GM13977 (cell line): Measurements from ENCODE around the gene NADSYN1.

Experiments
- DNase-seq: peaks from one replicate; pipeline ENCODE4 v3.0.0; 2012; ENCODE audit warnings: low spot score
- in situ Hi-C: fragments of 300-500 bp; cut with MboI; formaldehyde crosslinking; loops from one replicate; pipeline ENCODE4 v1.12.0; 2022; ENCODE audit warnings: low sequenced_read_pairs, low pct_unique_long_range_greater_than_20kb, mixed read lengths, inconsistent platforms; ENCODE audit not compliant: unreplicated experiment
- TF ChIP-seq, protein P1 (sequence below): IDR thresholded peaks from 2 replicates; pipeline ENCODE4 v1.5.1; 2012; ENCODE audit warnings: mild to moderate bottlenecking, control low read depth; ENCODE audit not compliant: insufficient read depth; ENCODE audit errors: extremely low read depth, missing control alignments

The NADSYN1 gene

DNA sequence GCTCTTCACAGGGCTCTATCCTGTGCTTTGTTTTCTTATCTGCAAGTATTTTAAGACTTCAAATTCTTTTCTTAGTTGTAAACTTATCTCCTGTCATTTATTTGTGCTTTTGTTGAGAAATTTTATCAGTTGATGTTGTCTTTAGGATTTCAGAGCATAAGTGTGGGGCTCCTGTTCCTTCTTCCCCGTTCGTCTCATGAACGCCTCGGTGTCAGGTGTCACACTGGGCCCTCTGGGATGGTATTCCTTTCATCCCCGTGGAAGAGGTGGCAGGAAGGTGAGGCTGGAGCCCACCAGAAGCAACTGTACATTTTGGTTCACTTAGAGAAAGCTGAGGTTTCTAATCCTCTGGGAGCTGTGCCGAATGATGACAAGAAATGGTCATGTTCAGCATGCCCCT, 17.9 kb downstream of the NADSYN1 start:
- in situ Hi-C loops: no loop called here
- no peak for DNase-seq
- TF ChIP-seq, protein P1, sequence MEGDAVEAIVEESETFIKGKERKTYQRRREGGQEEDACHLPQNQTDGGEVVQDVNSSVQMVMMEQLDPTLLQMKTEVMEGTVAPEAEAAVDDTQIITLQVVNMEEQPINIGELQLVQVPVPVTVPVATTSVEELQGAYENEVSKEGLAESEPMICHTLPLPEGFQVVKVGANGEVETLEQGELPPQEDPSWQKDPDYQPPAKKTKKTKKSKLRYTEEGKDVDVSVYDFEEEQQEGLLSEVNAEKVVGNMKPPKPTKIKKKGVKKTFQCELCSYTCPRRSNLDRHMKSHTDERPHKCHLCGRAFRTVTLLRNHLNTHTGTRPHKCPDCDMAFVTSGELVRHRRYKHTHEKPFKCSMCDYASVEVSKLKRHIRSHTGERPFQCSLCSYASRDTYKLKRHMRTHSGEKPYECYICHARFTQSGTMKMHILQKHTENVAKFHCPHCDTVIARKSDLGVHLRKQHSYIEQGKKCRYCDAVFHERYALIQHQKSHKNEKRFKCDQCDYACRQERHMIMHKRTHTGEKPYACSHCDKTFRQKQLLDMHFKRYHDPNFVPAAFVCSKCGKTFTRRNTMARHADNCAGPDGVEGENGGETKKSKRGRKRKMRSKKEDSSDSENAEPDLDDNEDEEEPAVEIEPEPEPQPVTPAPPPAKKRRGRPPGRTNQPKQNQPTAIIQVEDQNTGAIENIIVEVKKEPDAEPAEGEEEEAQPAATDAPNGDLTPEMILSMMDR: no peak

DNA sequence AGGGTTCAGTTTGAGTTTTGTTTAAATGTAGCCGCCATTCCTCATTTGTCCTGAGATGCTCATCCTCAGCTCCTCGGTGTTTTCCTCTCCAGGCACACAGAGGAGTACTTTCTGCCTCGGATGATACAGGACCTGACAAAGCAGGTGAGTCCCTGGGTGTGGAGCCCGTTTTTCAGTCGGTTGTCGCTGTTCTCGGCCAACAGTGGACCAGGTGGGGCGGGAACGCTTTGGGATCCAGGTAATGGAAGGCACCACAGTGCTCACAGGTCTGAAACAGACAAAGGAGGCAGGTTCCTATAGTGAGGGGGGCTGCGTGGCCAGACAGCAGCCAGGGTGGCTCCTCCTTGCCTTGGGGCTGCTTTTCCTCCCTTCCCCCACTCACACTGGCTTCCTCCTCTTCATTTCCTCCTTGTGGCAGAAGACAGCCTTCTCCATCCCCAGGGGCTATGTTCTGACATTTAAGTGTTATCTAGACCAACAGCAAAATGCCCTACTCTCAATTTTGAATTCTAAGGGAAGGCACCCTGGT, 19.4 kb downstream of the NADSYN1 start:
- TF ChIP-seq, protein P1: no peak
- no peak for DNase-seq
- in situ Hi-C loops: no loop called here

DNA sequence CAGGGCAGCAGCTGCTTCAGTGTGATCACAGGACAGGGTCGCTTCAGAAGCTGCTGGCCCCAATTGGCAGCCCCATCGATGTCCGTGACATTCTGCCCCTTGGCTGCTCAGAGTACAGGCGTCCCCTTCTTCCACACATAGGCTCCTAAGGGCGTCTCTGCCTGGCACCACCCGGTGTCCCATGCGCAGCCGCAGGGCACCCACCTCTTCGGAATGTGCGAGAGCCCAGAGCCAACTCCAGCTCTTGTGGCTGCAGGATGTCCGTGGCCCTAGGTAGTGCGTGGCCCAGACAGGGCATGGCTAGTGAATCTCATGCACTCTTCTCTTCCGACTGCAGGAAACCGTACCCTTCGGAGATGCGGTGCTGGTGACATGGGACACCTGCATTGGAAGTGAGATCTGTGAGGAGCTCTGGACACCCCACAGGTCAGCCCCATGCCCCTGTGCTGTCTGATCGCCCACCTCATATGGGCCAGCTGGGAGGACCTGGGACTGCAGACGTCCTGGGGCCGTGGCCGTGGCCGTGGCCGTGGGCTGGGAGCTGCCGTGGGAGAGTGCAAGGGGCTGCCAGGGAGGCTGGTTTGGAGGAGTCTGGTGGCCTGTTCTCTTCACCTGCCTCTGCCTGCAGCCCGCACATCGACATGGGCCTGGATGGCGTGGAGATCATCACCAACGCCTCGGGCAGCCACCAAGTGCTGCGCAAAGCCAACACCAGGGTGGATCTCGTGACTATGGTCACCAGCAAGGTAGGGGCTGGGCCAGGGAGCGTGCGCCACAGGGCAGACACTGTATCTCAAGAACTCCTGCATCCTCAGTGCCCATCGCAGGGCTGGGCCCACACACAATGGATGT, 20.2 kb downstream of the NADSYN1 start:
- no peak for DNase-seq
- in situ Hi-C loops: no loop called here
- TF ChIP-seq, protein P1: no peak

DNA sequence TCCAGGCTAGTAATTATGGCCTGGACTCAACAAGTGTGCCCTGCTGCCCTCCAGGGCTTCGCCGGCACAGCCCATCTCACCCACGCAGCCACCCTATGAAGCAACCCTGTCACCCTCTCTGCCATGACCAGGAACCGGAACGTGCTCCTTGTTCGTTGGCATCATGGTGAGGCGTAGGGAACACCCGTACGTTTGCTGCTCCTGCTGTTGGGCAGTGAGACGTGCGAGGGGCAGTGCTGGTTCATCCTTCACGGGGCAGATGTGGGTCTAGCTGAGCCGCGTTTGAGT, 20.7 kb downstream of the NADSYN1 start:
- in situ Hi-C loops: no loop called here
- TF ChIP-seq, protein P1: no peak
- DNase-seq: no peak

DNA sequence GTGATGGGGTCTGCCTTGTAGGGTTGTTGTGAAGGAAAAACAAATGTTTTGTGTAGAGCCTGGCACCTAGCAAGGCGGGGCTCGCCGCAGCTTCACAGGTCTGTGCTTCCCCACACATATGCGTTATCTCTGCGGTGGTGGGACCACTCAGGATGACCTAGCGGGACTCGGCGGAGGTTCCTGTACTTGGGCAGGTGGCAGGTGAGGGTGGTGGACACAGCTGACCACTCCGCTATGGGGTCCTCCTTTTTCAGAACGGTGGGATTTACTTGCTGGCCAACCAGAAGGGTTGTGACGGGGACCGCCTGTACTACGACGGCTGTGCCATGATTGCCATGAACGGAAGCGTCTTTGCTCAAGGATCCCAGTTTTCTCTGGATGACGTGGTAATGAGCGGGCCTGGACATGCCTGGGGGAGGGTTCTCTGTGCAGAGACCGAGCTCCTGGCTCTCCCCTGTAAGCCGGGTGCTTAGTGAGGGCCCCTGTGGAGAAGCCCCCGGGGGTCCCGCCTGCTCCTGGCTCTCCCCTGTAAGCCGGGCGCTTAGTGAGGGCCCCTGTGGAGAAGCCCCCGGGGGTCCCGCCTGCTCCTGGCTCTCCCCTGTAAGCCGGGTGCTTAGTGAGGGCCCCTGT, 21.3 kb downstream of the NADSYN1 start:
- in situ Hi-C loops: no loop called here
- DNase-seq: no peak
- TF ChIP-seq, protein P1: no peak

DNA sequence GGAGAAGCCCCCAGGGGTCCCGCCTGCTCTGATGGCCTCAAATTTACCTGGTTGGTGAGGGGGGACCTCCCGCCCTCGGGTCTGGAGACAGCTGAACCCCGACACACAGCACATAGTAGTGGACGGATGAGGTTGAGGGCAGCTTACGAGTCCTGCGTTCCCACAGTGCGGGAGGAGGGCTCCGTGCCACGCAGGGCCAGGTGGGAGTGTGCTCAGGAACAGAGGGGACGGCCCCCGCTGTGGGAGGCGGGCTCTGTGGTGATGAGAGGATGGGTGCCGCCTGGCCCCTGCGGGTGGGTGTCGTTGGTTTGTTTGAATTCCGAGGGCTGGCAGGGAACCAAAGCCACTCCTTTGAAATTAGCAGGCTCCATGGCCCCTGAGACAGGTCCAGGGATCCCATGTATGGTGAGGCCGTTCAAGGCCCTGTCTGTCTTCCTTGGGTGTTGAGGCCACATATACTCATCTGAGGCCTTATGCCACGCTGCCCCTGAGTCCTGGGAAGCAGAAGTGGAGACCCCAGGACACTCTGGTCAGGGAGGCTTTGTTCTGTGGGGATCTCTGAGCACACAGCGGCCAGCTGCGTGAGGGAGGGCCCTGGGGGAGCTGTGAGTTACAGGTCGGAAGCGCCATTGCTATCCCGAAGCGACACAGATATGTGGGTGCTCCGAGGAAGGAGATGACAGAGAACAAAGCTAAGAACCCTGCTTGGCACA, 21.9 kb downstream of the NADSYN1 start:
- DNase-seq: no peak
- in situ Hi-C loops: no loop called here
- TF ChIP-seq, protein P1: no peak
